ENCODE data around the gene FBLN2. TPM values are rescaled to one million over a fixed set of nuclear protein-coding genes. Genes with fewer than 3 reads are reported as not detected.

FBLN2 gene
- total and polyA plus RNA-seq, 10 of the 15 experiments (the other 5 are each of a cell fraction or from before 2014, with no cell fraction given), result 0.03 to 0.41 (median 0.12) TPM; not detected in 2

DNA sequence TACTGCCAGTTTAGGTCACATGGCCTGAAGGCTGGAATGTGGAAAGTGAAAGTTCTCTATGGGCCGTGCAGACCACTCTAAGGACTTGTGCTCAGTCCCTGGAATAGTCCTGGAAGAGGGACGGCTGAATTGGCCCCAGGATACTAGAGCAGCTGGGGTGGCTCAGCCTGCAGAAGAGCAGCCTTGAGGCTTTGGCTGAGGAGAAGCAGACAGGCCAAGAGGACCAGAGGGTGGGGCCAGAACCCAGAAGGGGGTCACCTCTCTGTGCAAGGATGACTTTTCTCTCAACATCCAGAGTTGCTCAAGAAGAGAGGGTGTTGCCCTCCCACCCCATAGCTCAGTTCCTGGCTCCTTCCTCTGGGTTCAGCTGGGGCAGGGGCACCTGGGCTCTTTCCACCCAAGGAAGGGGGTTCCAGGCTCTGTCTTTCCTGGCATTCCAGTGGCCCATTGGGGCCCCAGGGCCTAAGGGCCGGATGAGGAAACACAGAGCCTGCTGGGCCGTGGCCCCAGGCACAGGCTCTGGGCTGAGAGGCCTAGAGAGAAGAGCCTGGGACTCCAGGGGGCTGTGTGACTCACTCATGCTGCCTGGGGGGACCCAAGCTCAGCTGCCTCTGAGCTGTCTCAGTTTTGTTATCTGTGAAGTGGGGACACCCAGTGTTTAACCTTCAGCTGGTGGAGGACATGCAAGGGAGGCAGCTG, 8.5 kb upstream of the FBLN2 start:
- POLR2A ChIA-PET, result no interaction called here
- Histone ChIP-seq H4K20me1 (ENCODE audit: control insufficient read depth, insufficient read depth) (no peaks in the 10 kb centered on the region), H2AFZ (ENCODE audit: control insufficient read depth, low read depth, low read length) (no peak overlapping the region), H3K36me3 (ENCODE audit: control insufficient read depth in 2 of 2, insufficient read depth in 2 of 2, low read length in 1 of 2) (no peaks in the 10 kb centered on the region), H3K79me2 (ENCODE audit: control insufficient read depth, insufficient read depth, low read length) (no peaks in the 10 kb centered on the region), H3K9me3 (replicated peaks; ENCODE audit: control insufficient read depth, insufficient read depth, low read length) (no peaks in the 10 kb centered on the region; the same call in 1 of the 3 replicates), H3K27me3 (replicated peaks in 1 of 2; ENCODE audit: control insufficient read depth in 2 of 2, insufficient read depth in 2 of 2, low read length in 1 of 2) (no peaks in the 10 kb centered on the region; a peak in 2 of 4 replicates), H3K4me3 (no peak overlapping the region), H3K9ac (ENCODE audit: control insufficient read depth, insufficient read depth, low read length) (no peak overlapping the region), H3K4me2 (ENCODE audit: control insufficient read depth, insufficient read depth) (no peak overlapping the region), H3K4me1 (ENCODE audit: control insufficient read depth, insufficient read depth, low read length) (no peaks in the 10 kb centered on the region), H3K27ac (ENCODE audit: control insufficient read depth, insufficient read depth) (no peak overlapping the region)
- intact Hi-C loops (cut with micrococcal nuclease; ENCODE audit: unreplicated experiment) (no loop called here), in situ Hi-C loops (cut with MboI) (no loop called here)
- DNase-seq (ENCODE audit: low read depth, low spot score) (no peak), ATAC-seq (no peak), FAIRE-seq (no peak)
- RAD21 ChIA-PET (ENCODE audit: unreplicated experiment), result no interaction called here
- no TSS peak for BruUV-seq (replicated peaks)
- CTCF ChIA-PET, result interaction anchor here (1.0 kb wide), 1 partner anchor 40 kb away, joined by 3 read pairs; no protein-coding TSS in a partner anchor
- SMC1A ChIA-PET (ENCODE audit: uncharacterized antibody, unreplicated experiment), result no interaction called here
- 20% methylated on average over 4 of the region's 4 CpGs for WGBS (ENCODE audit: insufficient coverage, insufficient replicate concordance, low lambda C conversion rate, missing lambda C conversion rate)
- TF ChIP-seq KDM1A (IDR thresholded peaks at IDR 0.05; ENCODE audit: borderline replicate concordance) (no peak), RCOR1 (conservative IDR thresholded peaks at IDR 0.05; ENCODE audit: low read depth, low read length) (no peak), SMAD5 (IDR thresholded peaks at IDR 0.05; ENCODE audit: low read depth) (no peak), ASH2L (IDR thresholded peaks at IDR 0.05; ENCODE audit: borderline replicate concordance, low read depth) (no peak), DPF2 (IDR thresholded peaks at IDR 0.05) (no peak), ESRRA (IDR thresholded peaks at IDR 0.05; ENCODE audit: low read length) (no peak), SIX5 (IDR thresholded peaks at IDR 0.05; ENCODE audit: low read depth, low read length, severe bottlenecking) (no peak), NR2C1 (IDR thresholded peaks at IDR 0.05) (no peak)
- TF ChIP-seq, protein P1, sequence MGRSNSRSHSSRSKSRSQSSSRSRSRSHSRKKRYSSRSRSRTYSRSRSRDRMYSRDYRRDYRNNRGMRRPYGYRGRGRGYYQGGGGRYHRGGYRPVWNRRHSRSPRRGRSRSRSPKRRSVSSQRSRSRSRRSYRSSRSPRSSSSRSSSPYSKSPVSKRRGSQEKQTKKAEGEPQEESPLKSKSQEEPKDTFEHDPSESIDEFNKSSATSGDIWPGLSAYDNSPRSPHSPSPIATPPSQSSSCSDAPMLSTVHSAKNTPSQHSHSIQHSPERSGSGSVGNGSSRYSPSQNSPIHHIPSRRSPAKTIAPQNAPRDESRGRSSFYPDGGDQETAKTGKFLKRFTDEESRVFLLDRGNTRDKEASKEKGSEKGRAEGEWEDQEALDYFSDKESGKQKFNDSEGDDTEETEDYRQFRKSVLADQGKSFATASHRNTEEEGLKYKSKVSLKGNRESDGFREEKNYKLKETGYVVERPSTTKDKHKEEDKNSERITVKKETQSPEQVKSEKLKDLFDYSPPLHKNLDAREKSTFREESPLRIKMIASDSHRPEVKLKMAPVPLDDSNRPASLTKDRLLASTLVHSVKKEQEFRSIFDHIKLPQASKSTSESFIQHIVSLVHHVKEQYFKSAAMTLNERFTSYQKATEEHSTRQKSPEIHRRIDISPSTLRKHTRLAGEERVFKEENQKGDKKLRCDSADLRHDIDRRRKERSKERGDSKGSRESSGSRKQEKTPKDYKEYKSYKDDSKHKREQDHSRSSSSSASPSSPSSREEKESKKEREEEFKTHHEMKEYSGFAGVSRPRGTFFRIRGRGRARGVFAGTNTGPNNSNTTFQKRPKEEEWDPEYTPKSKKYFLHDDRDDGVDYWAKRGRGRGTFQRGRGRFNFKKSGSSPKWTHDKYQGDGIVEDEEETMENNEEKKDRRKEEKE (IDR thresholded peaks at IDR 0.05), result no peak
- TF ChIP-seq, protein P2, sequence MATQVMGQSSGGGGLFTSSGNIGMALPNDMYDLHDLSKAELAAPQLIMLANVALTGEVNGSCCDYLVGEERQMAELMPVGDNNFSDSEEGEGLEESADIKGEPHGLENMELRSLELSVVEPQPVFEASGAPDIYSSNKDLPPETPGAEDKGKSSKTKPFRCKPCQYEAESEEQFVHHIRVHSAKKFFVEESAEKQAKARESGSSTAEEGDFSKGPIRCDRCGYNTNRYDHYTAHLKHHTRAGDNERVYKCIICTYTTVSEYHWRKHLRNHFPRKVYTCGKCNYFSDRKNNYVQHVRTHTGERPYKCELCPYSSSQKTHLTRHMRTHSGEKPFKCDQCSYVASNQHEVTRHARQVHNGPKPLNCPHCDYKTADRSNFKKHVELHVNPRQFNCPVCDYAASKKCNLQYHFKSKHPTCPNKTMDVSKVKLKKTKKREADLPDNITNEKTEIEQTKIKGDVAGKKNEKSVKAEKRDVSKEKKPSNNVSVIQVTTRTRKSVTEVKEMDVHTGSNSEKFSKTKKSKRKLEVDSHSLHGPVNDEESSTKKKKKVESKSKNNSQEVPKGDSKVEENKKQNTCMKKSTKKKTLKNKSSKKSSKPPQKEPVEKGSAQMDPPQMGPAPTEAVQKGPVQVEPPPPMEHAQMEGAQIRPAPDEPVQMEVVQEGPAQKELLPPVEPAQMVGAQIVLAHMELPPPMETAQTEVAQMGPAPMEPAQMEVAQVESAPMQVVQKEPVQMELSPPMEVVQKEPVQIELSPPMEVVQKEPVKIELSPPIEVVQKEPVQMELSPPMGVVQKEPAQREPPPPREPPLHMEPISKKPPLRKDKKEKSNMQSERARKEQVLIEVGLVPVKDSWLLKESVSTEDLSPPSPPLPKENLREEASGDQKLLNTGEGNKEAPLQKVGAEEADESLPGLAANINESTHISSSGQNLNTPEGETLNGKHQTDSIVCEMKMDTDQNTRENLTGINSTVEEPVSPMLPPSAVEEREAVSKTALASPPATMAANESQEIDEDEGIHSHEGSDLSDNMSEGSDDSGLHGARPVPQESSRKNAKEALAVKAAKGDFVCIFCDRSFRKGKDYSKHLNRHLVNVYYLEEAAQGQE (IDR thresholded peaks at IDR 0.05; ENCODE audit: low read depth, low read length), result no peak
- TF ChIP-seq, protein P3, sequence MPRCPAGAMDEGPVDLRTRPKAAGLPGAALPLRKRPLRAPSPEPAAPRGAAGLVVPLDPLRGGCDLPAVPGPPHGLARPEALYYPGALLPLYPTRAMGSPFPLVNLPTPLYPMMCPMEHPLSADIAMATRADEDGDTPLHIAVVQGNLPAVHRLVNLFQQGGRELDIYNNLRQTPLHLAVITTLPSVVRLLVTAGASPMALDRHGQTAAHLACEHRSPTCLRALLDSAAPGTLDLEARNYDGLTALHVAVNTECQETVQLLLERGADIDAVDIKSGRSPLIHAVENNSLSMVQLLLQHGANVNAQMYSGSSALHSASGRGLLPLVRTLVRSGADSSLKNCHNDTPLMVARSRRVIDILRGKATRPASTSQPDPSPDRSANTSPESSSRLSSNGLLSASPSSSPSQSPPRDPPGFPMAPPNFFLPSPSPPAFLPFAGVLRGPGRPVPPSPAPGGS (IDR thresholded peaks at IDR 0.05; ENCODE audit: borderline replicate concordance, insufficient read depth, low read depth, low read length, poor library complexity, severe bottlenecking), result no peak

All from GM12878 (cell line).